OCI-LY1 (cell line): Measurements from ENCODE around the gene CLASRP.

Experiments used
- H2AFZ ChIP-seq: fragments of 200-600 bp; sonication (generic), shearing (Covaris generic); 2 replicates; pipeline ENCODE4 v1.6.0; 2014; ENCODE audit warnings: antibody characterized with exemption, mild to moderate bottlenecking, low read length
- H3F3A ChIP-seq: fragments of 200-600 bp; sonication (generic), shearing (Covaris generic); 2 replicates; pipeline ENCODE4 v1.6.0; 2014; ENCODE audit warnings: mild to moderate bottlenecking, antibody characterized with exemption, low read length, moderate library complexity; ENCODE audit not compliant: insufficient read depth
- H3K27ac ChIP-seq: fragments of 200-600 bp; sonication (generic); 2 replicates; pipeline ENCODE4 v1.5.1; 2014; ENCODE audit warnings: low read length, mixed run types, mild to moderate bottlenecking, low read depth; ENCODE audit not compliant: poor library complexity, severe bottlenecking
- H3K27me3 ChIP-seq: fragments of 200-600 bp; sonication (generic); 2 replicates; pipeline ENCODE4 v1.6.0; 2014; ENCODE audit warnings: antibody characterized with exemption, mild to moderate bottlenecking, low read length, moderate library complexity; ENCODE audit not compliant: insufficient read depth
- H3K36me3 ChIP-seq: fragments of 200-600 bp; sonication (generic); 2 replicates; pipeline ENCODE4 v1.6.1; 2014; ENCODE audit warnings: mild to moderate bottlenecking, antibody characterized with exemption, low read length, moderate library complexity, mixed read lengths; ENCODE audit not compliant: insufficient read depth
- H3K4me1 ChIP-seq: fragments of 200-600 bp; sonication (generic); 2 replicates; pipeline ENCODE4 v1.5.1; 2014; ENCODE audit warnings: mild to moderate bottlenecking, low read length, moderate library complexity; ENCODE audit not compliant: insufficient read depth, severe bottlenecking
- H3K4me2 ChIP-seq: fragments of 200-600 bp; sonication (generic), shearing (Covaris generic); 2 replicates; pipeline ENCODE4 v1.6.1; 2014; ENCODE audit warnings: low read length
- H3K4me3 ChIP-seq: fragments of 200-600 bp; sonication (generic); 2 replicates; pipeline ENCODE4 v1.5.1; 2014; ENCODE audit warnings: low read length, low read depth, mild to moderate bottlenecking, mixed read lengths; ENCODE audit not compliant: poor library complexity, severe bottlenecking
- H3K79me2 ChIP-seq: fragments of 200-600 bp; shearing (Covaris generic); 2 replicates; pipeline ENCODE4 v1.6.1; 2016; ENCODE audit warnings: mixed run types, low read length, mixed read lengths; ENCODE audit not compliant: insufficient read depth
- H3K9ac ChIP-seq: fragments of 200-600 bp; sonication (generic), shearing (Covaris generic); 2 replicates; pipeline ENCODE4 v1.6.1; 2014; ENCODE audit warnings: mild to moderate bottlenecking, low read length, mixed read lengths
- H3K9me2 ChIP-seq: fragments of 200-600 bp; sonication (generic), shearing (Covaris generic); 2 replicates; pipeline ENCODE4 v1.6.1; 2014; ENCODE audit warnings: low read depth, mild to moderate bottlenecking, low read length, mixed read lengths
- H3K9me3 ChIP-seq: fragments of 200-600 bp; shearing (Covaris generic); 2 replicates; pipeline ENCODE4 v1.6.1; 2014; ENCODE audit warnings: low read length, mixed read lengths
- H4K20me1 ChIP-seq: fragments of 200-600 bp; sonication (generic), shearing (Covaris generic); 2 replicates; pipeline ENCODE4 v1.6.0; 2016; ENCODE audit warnings: mild to moderate bottlenecking, low read length; ENCODE audit not compliant: insufficient read depth
- CTCF ChIP-seq: fragments of 200-600 bp; sonication (generic), shearing (Covaris generic); IDR thresholded peaks from 2 replicates; pipeline ENCODE4 v1.5.1; 2017; ENCODE audit warnings: mild to moderate bottlenecking, antibody characterized with exemption, low read length, moderate library complexity, mixed read lengths
- EZH2 ChIP-seq: fragments of 200-600 bp; sonication (generic), shearing (Covaris generic); IDR thresholded peaks from 2 replicates; pipeline ENCODE4 v1.8.0; 2017; ENCODE audit warnings: borderline replicate concordance, mixed run types, mild to moderate bottlenecking, antibody characterized with exemption, low read length, moderate library complexity, mixed read lengths

CLASRP gene

GRCh38 chr19:45115809-45116615 is 77.2 kb downstream of the CLASRP start:
- no peak overlapping the region for H3K4me3 ChIP-seq
- H3K4me1 ChIP-seq = peaks cover 80% of the 10 kb centered on the region
- H3K27me3 ChIP-seq = no peaks in the 10 kb centered on the region
- no peaks in the 10 kb centered on the region for H3K79me2 ChIP-seq
- no peaks in the 10 kb centered on the region for H3F3A ChIP-seq
- H3K9me2 ChIP-seq = no peaks in the 10 kb centered on the region
- peak overlapping the region; percentile 51; the same call in 1 of the 2 replicates for H3K9ac ChIP-seq
- no peaks in the 10 kb centered on the region for H4K20me1 ChIP-seq
- no peak overlapping the region; the same call in 1 of the 2 replicates for H3K4me2 ChIP-seq
- H3K27ac ChIP-seq = peak overlapping the region; percentile 84
- H2AFZ ChIP-seq = no peak overlapping the region
- no peaks in the 10 kb centered on the region for H3K36me3 ChIP-seq
- TF ChIP-seq EZH2 = no peak
- no peak for TF ChIP-seq CTCF
- no peaks in the 10 kb centered on the region for H3K9me3 ChIP-seq

GRCh38 chr19:45117167-45117594 is 78.3 kb downstream of the CLASRP start:
- Histone ChIP-seq H3K9ac (peak overlapping the region; percentile 15; the same call in 1 of the 2 replicates), H3K79me2 (no peaks in the 10 kb centered on the region), H3K4me2 (peak overlapping the region; percentile 49; the same call in 1 of the 2 replicates), H3F3A (no peaks in the 10 kb centered on the region), H3K36me3 (no peaks in the 10 kb centered on the region), H3K27ac (peak overlapping the region; percentile 84), H3K9me3 (no peaks in the 10 kb centered on the region), H3K4me3 (no peak overlapping the region), H2AFZ (no peak overlapping the region), H4K20me1 (no peaks in the 10 kb centered on the region), H3K27me3 (no peaks in the 10 kb centered on the region), H3K4me1 (peaks cover 88% of the 10 kb centered on the region), H3K9me2 (no peaks in the 10 kb centered on the region)
- TF ChIP-seq CTCF (no peak), EZH2 (no peak)

- peak overlapping the region; percentile 84 for H3K27ac ChIP-seq
- no peaks in the 10 kb centered on the region for H3K36me3 ChIP-seq
- H3K9ac ChIP-seq = peak overlapping the region; percentile 15; the same call in 1 of the 2 replicates
- peak overlapping the region; percentile 49; the same call in 1 of the 2 replicates for H3K4me2 ChIP-seq
- no peaks in the 10 kb centered on the region for H3K27me3 ChIP-seq
- H3K4me3 ChIP-seq = no peak overlapping the region
- H4K20me1 ChIP-seq = no peaks in the 10 kb centered on the region
- peaks cover 87% of the 10 kb centered on the region for H3K4me1 ChIP-seq
- H3K9me3 ChIP-seq = no peaks in the 10 kb centered on the region
- H3K9me2 ChIP-seq = no peaks in the 10 kb centered on the region
- TF ChIP-seq CTCF (no peak), EZH2 (no peak)
- H3F3A ChIP-seq = no peaks in the 10 kb centered on the region
- no peak overlapping the region for H2AFZ ChIP-seq
- H3K79me2 ChIP-seq = no peaks in the 10 kb centered on the region
Measured at GRCh38 chr19:45117671-45118070, 78.8 kb downstream of the CLASRP start.
